ACC112 (cell line): ENCODE measurements around the gene THAP4.
A peak's percentile ranks its signal among the peaks of the same experiment; 100 is the strongest.

Source experiments
- H2AFZ ChIP-seq: fragments of 200-600 bp; sonication (generic); one replicate; pipeline ENCODE4 v1.6.0; 2017; ENCODE audit warnings: antibody characterized with exemption, low read length; ENCODE audit not compliant: unreplicated experiment
- H3K27ac ChIP-seq: fragments of 200-600 bp; sonication (generic); 2 replicates; pipeline ENCODE4 v1.5.1; 2014; ENCODE audit warnings: low read depth, mild to moderate bottlenecking, antibody characterized with exemption, low read length, moderate library complexity
- H3K27me3 ChIP-seq: fragments of 200-600 bp; sonication (generic); 2 replicates; pipeline ENCODE4 v1.6.1; 2014; ENCODE audit warnings: mild to moderate bottlenecking, antibody characterized with exemption, low read length, moderate library complexity, mixed read lengths; ENCODE audit not compliant: insufficient read depth
- H3K36me3 ChIP-seq: fragments of 200-600 bp; sonication (generic); 2 replicates; pipeline ENCODE4 v1.6.1; 2016; ENCODE audit warnings: mild to moderate bottlenecking, antibody characterized with exemption, low read length, moderate library complexity, mixed read lengths; ENCODE audit not compliant: insufficient read depth
- H3K4me1 ChIP-seq: fragments of 200-600 bp; sonication (generic); one replicate; pipeline ENCODE4 v1.6.1; 2016; ENCODE audit warnings: low read length, mixed read lengths; ENCODE audit not compliant: insufficient read depth, unreplicated experiment, control insufficient read depth
- H3K4me3 ChIP-seq: fragments of 200-600 bp; sonication (generic); 2 replicates; pipeline ENCODE4 v1.5.1; 2014; ENCODE audit warnings: mild to moderate bottlenecking, low read depth, low read length
- H3K79me2 ChIP-seq: fragments of 200-600 bp; sonication (generic); one replicate; pipeline ENCODE4 v1.6.0; 2016; ENCODE audit warnings: low read length; ENCODE audit not compliant: control insufficient read depth, unreplicated experiment, insufficient read depth

THAP4 gene

GRCh38 chr2:241555711-241556110, 81.2 kb downstream of the THAP4 start:
- no peak overlapping the region for H3K27ac ChIP-seq
- peaks cover 9% of the 10 kb centered on the region for H3K79me2 ChIP-seq
- peaks cover 8% of the 10 kb centered on the region for H3K4me1 ChIP-seq
- H3K36me3 ChIP-seq = no peaks in the 10 kb centered on the region
- H2AFZ ChIP-seq = no peak overlapping the region
- H3K4me3 ChIP-seq = no peak overlapping the region
- H3K27me3 ChIP-seq = no peaks in the 10 kb centered on the region

DNA sequence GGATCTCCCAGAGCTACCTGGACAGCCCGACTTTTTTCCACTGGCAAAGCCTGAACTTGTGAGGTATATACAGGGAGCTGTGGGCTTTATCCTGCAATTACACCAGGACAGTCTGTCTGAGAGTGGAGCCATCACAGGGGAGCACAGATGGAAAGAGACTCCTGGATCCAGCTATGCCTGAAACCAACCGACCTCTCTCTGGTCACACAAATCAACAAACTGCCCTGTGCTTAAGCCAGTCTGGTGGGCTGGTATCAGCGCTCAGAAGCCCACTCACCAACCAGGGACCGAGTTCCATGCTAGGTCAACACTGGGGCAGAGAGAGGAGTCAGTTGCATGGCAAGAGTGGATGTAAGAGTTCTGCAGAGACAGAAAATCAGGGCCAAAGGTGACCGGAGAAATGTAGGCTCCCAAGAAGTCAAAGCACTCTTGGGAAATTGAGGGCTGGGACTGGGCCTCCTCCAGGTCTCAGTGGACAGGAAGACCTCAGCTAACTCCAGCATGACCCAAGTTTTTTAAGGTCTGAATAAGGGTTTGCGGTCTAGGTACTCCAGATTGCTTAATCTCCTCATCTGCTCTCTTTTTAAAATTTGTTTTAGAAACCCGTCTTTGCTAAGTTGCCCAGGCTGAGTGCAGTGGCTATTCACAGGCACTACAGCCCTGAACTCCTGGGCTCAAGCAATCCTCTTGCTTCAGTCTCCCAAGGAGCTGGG, 82.2 kb downstream of the THAP4 start:
- no peaks in the 10 kb centered on the region for H3K4me1 ChIP-seq
- no peaks in the 10 kb centered on the region for H3K79me2 ChIP-seq
- H2AFZ ChIP-seq = no peak overlapping the region
- no peaks in the 10 kb centered on the region for H3K36me3 ChIP-seq
- no peak overlapping the region for H3K27ac ChIP-seq
- no peaks in the 10 kb centered on the region for H3K27me3 ChIP-seq
- no peak overlapping the region for H3K4me3 ChIP-seq

DNA sequence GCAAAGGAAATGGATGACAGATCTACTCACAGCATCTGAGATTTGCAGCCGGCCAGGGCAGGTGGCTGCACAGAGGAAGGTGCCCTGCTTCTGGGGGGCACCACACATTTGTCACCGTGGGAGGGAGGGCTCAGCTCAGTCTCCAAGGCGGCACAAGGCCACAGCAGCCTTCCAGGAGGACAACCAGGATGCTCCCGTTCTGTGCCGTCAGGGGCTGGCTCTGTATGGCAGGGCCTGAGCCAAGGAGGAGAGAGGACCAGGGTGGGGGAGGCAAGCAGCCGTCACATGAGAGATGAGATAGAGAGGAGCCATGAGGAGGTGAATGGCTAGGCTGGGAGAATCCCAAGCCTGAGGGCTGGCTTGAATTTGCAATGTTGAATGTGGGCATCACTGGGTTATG, 83.0 kb downstream of the THAP4 start:
- Histone ChIP-seq H3K27ac (no peak overlapping the region), H3K4me1 (no peaks in the 10 kb centered on the region), H2AFZ (no peak overlapping the region), H3K4me3 (no peak overlapping the region), H3K79me2 (no peaks in the 10 kb centered on the region), H3K27me3 (no peaks in the 10 kb centered on the region), H3K36me3 (no peaks in the 10 kb centered on the region)

- Histone ChIP-seq H3K79me2 (no peaks in the 10 kb centered on the region), H3K27me3 (no peaks in the 10 kb centered on the region), H2AFZ (no peak overlapping the region), H3K4me1 (no peaks in the 10 kb centered on the region), H3K4me3 (no peak overlapping the region), H3K27ac (no peak overlapping the region), H3K36me3 (no peaks in the 10 kb centered on the region)
Measured at GRCh38 chr2:241553512-241553830, 83.5 kb downstream of the THAP4 start.

- Histone ChIP-seq H2AFZ (no peak overlapping the region), H3K79me2 (no peaks in the 10 kb centered on the region), H3K4me1 (peaks cover 2% of the 10 kb centered on the region), H3K4me3 (no peak overlapping the region), H3K27ac (no peak overlapping the region), H3K36me3 (no peaks in the 10 kb centered on the region), H3K27me3 (no peaks in the 10 kb centered on the region)
Measured at GRCh38 chr2:241551998-241552737, 84.8 kb downstream of the THAP4 start.

DNA sequence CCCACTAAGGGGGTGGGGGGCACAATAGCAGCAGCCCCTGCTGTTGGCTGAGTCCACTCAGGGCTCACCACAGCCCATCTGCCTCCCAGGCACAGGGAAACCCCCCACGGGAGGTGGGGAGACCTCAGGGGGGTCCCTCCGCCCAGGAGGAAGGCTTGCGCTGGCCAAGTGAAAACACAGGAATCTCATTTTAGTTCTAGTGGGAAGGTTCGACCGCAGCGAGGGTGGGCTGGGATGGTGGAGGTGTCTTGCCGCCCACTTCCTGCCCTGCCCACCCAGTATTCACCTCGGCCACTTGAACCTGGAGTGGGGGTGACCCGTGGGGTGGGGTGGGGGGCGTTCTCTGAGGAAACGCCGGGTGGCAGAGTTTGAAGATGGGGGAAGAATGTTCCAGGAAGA, 85.4 kb downstream of the THAP4 start:
- no peaks in the 10 kb centered on the region for H3K36me3 ChIP-seq
- no peaks in the 10 kb centered on the region for H3K27me3 ChIP-seq
- no peak overlapping the region for H3K27ac ChIP-seq
- no peak overlapping the region for H2AFZ ChIP-seq
- no peaks in the 10 kb centered on the region for H3K79me2 ChIP-seq
- peaks cover 8% of the 10 kb centered on the region for H3K4me1 ChIP-seq
- no peak overlapping the region for H3K4me3 ChIP-seq

DNA sequence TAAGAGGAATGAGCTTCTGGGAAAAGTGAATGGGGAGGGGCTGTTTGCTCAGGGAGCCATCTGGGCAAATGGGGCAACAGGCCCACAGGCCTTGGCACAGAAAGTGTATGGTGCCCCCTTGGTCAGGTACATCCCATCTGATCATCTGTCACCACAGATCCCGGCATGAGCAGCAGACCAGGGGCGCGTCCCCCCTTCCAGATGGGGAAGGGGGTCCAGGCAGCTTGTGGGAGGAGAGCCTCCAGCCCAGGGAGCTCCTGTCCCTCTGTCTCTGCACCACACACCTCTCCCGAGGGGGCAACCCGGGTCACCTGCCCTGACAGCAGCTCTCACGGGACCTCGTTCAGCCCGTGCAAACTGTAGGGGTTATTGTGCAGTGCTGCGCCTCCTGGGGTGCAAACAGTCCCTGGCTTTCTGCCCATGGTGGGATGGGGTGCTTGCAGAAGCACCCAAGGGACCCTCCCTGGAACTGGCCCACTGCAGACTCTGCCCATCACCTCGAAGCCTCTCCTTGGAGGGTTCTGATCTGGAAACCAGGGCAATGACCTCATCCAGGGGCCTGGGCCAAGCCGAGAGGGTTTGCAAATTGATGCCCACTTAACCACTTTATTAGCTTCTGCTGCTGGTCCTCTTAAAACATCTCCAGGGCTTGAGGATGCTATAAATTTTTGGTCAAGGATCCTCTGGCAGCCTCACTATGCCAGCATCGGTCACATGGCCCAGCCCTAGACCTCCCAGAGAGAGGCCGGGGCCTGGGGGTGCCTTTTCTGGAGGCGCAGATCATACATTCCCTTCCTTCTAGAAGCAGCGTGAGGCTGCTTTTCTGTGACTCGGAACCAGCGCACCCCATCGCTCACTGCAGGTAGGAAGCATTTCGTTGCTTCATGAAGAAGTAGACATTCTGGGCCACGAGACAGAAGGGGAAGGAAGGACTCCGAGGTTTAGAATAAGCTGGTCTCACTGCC, 86.1 kb downstream of the THAP4 start:
- H3K27me3 ChIP-seq = no peaks in the 10 kb centered on the region

DNA sequence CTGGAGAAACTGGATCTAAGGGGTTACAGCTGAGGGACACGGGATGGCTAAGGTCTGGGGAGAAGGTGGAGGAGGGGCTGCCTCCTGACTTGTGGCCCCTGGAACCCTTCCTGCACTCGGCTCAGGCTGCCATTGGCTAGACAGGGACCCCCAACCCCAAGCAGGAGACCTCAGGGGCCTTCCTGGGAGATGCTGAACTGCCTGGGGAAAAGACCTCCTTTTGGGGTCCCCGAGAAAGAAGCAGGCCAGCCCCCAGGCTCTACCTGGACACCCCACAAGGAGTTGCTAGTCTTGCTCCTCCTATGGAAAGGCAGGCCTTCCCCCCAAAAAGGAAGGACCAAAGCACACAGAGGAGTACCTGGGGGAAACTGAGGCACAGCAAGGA, 88.5 kb downstream of the THAP4 start:
- peaks cover 9% of the 10 kb centered on the region for H3K4me1 ChIP-seq
- no peaks in the 10 kb centered on the region for H3K27me3 ChIP-seq
- H3K79me2 ChIP-seq = no peaks in the 10 kb centered on the region
- H3K36me3 ChIP-seq = no peaks in the 10 kb centered on the region
- no peak overlapping the region for H3K4me3 ChIP-seq
- H3K27ac ChIP-seq = no peak overlapping the region
- no peak overlapping the region for H2AFZ ChIP-seq

More for the DNA sequence above, 86.1 kb downstream of the THAP4 start:
- Histone ChIP-seq H2AFZ (no peak overlapping the region), H3K79me2 (no peaks in the 10 kb centered on the region), H3K4me3 (no peak overlapping the region), H3K27ac (no peak overlapping the region), H3K4me1 (peaks cover 9% of the 10 kb centered on the region), H3K36me3 (no peaks in the 10 kb centered on the region)

- no peaks in the 10 kb centered on the region for H3K27me3 ChIP-seq
- H3K36me3 ChIP-seq = no peaks in the 10 kb centered on the region
- peaks cover 9% of the 10 kb centered on the region for H3K4me1 ChIP-seq
- H3K4me3 ChIP-seq = no peak overlapping the region
- no peaks in the 10 kb centered on the region for H3K79me2 ChIP-seq
- H3K27ac ChIP-seq = no peak overlapping the region
- no peak overlapping the region for H2AFZ ChIP-seq
Measured at GRCh38 chr2:241547781-241548450, 89.0 kb downstream of the THAP4 start.

DNA sequence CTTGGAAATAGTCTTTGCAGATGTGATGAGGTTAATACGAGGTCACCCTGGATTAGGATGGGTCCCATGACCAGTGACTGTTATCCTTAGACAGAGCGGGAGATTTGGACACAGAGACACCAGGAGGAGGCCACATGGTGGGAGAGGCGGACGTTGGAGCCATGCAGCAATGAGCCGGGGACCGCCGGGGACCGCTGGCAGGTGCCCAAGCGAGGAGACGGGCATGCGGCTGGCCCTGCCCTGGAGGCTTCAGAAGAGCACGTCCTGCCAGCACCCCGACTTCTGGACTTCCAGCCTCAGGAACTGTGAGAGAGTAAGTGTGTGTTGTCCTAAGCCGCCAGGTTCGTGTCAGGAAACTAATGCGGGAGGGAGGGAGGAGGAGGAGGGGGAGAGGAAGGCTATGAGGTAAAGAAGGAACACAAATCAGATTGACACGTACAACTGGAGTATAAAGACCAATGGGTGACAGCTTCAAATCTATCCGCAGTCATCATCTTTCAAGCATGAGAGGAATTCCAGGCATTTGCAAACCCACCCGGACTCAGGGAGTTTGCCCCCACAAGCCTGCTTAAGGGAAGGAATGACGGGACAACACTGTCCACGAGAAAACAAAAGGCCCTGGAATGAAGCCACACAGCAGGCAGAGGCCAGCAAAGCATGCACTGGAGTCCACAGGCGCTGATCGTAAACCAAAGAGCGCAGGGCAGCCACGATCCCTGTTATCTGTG, 90.0 kb downstream of the THAP4 start:
- peak overlapping the region; percentile 23 for H2AFZ ChIP-seq
- H3K79me2 ChIP-seq = no peaks in the 10 kb centered on the region
- peaks cover 7% of the 10 kb centered on the region for H3K27me3 ChIP-seq
- H3K36me3 ChIP-seq = no peaks in the 10 kb centered on the region
- peaks cover 9% of the 10 kb centered on the region for H3K4me1 ChIP-seq
- H3K4me3 ChIP-seq = peak overlapping the region; percentile 26; the same call in 1 of the 2 replicates
- H3K27ac ChIP-seq = no peak overlapping the region
